ENCODE results near the gene CASK. TPM values are rescaled to one million over a fixed set of nuclear protein-coding genes. Genes with fewer than 3 reads are reported as not detected.

Gene CASK
- total and polyA plus RNA-seq, 7 donors: 9.5 to 37.1 (median 18.4) TPM

DNA sequence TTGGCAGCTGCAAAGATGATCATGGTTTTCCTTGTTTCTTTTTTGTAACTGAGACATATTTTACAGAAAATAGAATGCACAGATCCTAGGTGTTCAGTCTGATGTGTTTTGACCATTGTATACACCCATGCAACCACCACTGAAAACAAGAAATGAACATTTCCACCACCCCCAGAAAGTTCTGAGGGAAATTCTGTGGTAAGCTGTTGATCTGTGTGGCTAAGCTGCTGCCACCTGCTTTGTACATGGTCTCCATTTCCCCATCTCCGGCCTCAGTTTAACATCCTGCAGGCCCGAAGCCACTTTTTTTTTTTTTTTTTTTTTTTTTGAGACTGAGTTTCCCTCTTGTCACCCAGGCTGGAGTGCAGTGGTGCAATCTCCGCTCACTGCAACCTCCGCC is 411.0 kb downstream of the CASK start:
- H3K27ac ChIP-seq: no peak overlapping the region
- intact Hi-C loops (cut with DNase I): no loop called here
- H3K4me3 ChIP-seq: no peak overlapping the region
- no peaks in the 10 kb centered on the region for H3K36me3 ChIP-seq
- no peak for DNase-seq
- no peaks in the 10 kb centered on the region for H3K9me3 ChIP-seq
- 68 to 84% methylated on average over 4 of the region's 4 CpGs for WGBS, 2 donors
- no peaks in the 10 kb centered on the region for H3K27me3 ChIP-seq
- H3K4me1 ChIP-seq: no peaks in the 10 kb centered on the region
- TF ChIP-seq, protein P1, sequence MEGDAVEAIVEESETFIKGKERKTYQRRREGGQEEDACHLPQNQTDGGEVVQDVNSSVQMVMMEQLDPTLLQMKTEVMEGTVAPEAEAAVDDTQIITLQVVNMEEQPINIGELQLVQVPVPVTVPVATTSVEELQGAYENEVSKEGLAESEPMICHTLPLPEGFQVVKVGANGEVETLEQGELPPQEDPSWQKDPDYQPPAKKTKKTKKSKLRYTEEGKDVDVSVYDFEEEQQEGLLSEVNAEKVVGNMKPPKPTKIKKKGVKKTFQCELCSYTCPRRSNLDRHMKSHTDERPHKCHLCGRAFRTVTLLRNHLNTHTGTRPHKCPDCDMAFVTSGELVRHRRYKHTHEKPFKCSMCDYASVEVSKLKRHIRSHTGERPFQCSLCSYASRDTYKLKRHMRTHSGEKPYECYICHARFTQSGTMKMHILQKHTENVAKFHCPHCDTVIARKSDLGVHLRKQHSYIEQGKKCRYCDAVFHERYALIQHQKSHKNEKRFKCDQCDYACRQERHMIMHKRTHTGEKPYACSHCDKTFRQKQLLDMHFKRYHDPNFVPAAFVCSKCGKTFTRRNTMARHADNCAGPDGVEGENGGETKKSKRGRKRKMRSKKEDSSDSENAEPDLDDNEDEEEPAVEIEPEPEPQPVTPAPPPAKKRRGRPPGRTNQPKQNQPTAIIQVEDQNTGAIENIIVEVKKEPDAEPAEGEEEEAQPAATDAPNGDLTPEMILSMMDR (IDR thresholded peaks at IDR 0.05): no peak
- no peak for TF ChIP-seq POLR2AphosphoS5 (IDR thresholded peaks at IDR 0.05)
- no peak for TF ChIP-seq POLR2A (IDR thresholded peaks at IDR 0.05)
- no peak for TF ChIP-seq EP300 (IDR thresholded peaks at IDR 0.05)

- WGBS, 2 donors: 71 to 87% methylated on average over 4 of the region's 4 CpGs
- intact Hi-C loops (cut with DNase I): no loop called here
Measured at GRCh38 chrX:41507919-41508318, 415.4 kb downstream of the CASK start.

GRCh38 chrX:41502004-41502403 is 421.4 kb downstream of the CASK start:
- H3K9me3 ChIP-seq: no peaks in the 10 kb centered on the region
- no peak overlapping the region for H3K27ac ChIP-seq
- WGBS, 2 donors: 93 to 100% methylated on average over 1 of the region's 1 CpG
- H3K4me1 ChIP-seq: no peaks in the 10 kb centered on the region
- no peaks in the 10 kb centered on the region for H3K27me3 ChIP-seq
- intact Hi-C loops (cut with DNase I): no loop called here
- TF ChIP-seq POLR2A (IDR thresholded peaks at IDR 0.05): no peak
- TF ChIP-seq POLR2AphosphoS5 (IDR thresholded peaks at IDR 0.05): no peak
- TF ChIP-seq, protein P1 (IDR thresholded peaks at IDR 0.05): no peak
- no peak for TF ChIP-seq EP300 (IDR thresholded peaks at IDR 0.05)
- no peak overlapping the region for H3K4me3 ChIP-seq
- no peaks in the 10 kb centered on the region for H3K36me3 ChIP-seq
- DNase-seq: no peak

More at GRCh38 chrX:41507919-41508318, 415.4 kb downstream of the CASK start:
- no peaks in the 10 kb centered on the region for H3K9me3 ChIP-seq
- DNase-seq: no peak
- H3K36me3 ChIP-seq: no peaks in the 10 kb centered on the region
- H3K4me1 ChIP-seq: no peaks in the 10 kb centered on the region
- TF ChIP-seq, protein P1 (IDR thresholded peaks at IDR 0.05): no peak
- TF ChIP-seq POLR2A (IDR thresholded peaks at IDR 0.05) (no peak), POLR2AphosphoS5 (IDR thresholded peaks at IDR 0.05) (no peak), EP300 (IDR thresholded peaks at IDR 0.05) (no peak)
- H3K27me3 ChIP-seq: no peaks in the 10 kb centered on the region
- H3K27ac ChIP-seq: no peak overlapping the region
- no peak overlapping the region for H3K4me3 ChIP-seq

GRCh38 chrX:41499984-41500383 is 423.4 kb downstream of the CASK start:
- intact Hi-C loops (cut with DNase I): no loop called here
- Histone ChIP-seq H3K4me3 (no peak overlapping the region), H3K27ac (no peak overlapping the region), H3K27me3 (no peaks in the 10 kb centered on the region), H3K36me3 (no peaks in the 10 kb centered on the region), H3K9me3 (no peaks in the 10 kb centered on the region), H3K4me1 (no peaks in the 10 kb centered on the region)
- TF ChIP-seq, protein P1 (IDR thresholded peaks at IDR 0.05): no peak
- TF ChIP-seq POLR2AphosphoS5 (IDR thresholded peaks at IDR 0.05) (no peak), EP300 (IDR thresholded peaks at IDR 0.05) (no peak), POLR2A (IDR thresholded peaks at IDR 0.05) (no peak)
- 88 to 90% methylated on average over 3 of the region's 3 CpGs for WGBS, 2 donors
- no peak for DNase-seq

DNA sequence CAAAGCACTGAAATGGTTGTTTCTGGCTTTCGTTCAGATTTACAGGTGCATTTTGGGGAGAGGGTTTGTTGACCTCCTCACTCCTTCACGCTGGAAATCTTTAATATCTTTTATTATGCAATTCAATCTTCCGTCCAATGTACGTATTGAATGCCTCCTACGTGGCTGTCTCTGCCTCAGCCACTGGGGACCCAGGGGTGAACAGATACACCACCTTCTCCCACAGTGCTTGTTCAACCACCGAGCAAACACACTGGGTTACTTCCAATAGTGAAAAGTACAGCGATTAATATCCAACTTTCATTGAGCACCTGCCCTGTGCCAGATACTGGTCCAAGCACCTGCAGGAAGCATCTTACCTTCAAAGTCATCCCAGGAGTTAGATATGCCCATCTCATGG is 424.2 kb downstream of the CASK start:
- TF ChIP-seq, protein P1 (IDR thresholded peaks at IDR 0.05): no peak
- TF ChIP-seq EP300 (IDR thresholded peaks at IDR 0.05) (no peak), POLR2AphosphoS5 (IDR thresholded peaks at IDR 0.05) (no peak), POLR2A (IDR thresholded peaks at IDR 0.05) (no peak)
- intact Hi-C loops (cut with DNase I): no loop called here
- Histone ChIP-seq H3K27me3 (no peaks in the 10 kb centered on the region), H3K4me1 (no peaks in the 10 kb centered on the region), H3K27ac (no peak overlapping the region), H3K4me3 (no peak overlapping the region), H3K36me3 (no peaks in the 10 kb centered on the region), H3K9me3 (no peaks in the 10 kb centered on the region)
- 81 to 89% methylated on average over 7 of the region's 7 CpGs for WGBS, 2 donors
- DNase-seq: no peak

Measured in sigmoid colon (tissue), 7 donors.